DND-41 (cell line): Measurements from ENCODE around the gene OSBPL5.

Source experiments
- ATAC-seq: fragments of 200-7000 bp; cut with Tn5 transposase; 3 replicates; pipeline ENCODE4 v1.9.1; 2021; ENCODE audit warnings: low read depth; ENCODE audit not compliant: insufficient read depth
- DNase-seq: peaks from one replicate; pipeline ENCODE4 v3.0.0-alpha.2; 2020
- H2AFZ ChIP-seq: 2 replicates; pipeline ENCODE4 v1.6.0; 2012; ENCODE audit warnings: low read depth, low read length
- H3K27ac ChIP-seq: 2 replicates; pipeline ENCODE4 v1.5.1; 2012; ENCODE audit warnings: low read length, inconsistent platforms
- H3K27me3 ChIP-seq: fragments of 200-600 bp; sonication (generic); 2 replicates; pipeline ENCODE4 v1.6.0; 2012; ENCODE audit warnings: low read length, mild to moderate bottlenecking, inconsistent platforms; ENCODE audit not compliant: insufficient read depth, poor library complexity
- H3K36me3 ChIP-seq: 2 replicates; pipeline ENCODE4 v1.5.1; 2012; ENCODE audit warnings: low read length, inconsistent platforms; ENCODE audit not compliant: insufficient read depth
- H3K4me1 ChIP-seq: 2 replicates; pipeline ENCODE4 v1.5.1; 2012; ENCODE audit warnings: mild to moderate bottlenecking, low read length; ENCODE audit not compliant: insufficient read depth
- H3K4me2 ChIP-seq: 2 replicates; pipeline ENCODE4 v1.6.0; 2012; ENCODE audit warnings: mild to moderate bottlenecking, moderate library complexity, low read length, inconsistent platforms; ENCODE audit not compliant: insufficient read depth
- H3K4me3 ChIP-seq, 2 experiments: fragments of 200-600 bp in 1 of 2; shearing (Covaris generic) in 1 of 2; 2 replicates each; pipeline ENCODE4 v1.5.1; 2012 to 2016; ENCODE audit warnings: inconsistent platforms in 2 of 2, low read length in 2 of 2, mild to moderate bottlenecking in 2 of 2, low read depth in 1 of 2, moderate library complexity in 1 of 2
- H3K79me2 ChIP-seq: 2 replicates; pipeline ENCODE4 v1.6.0; 2012; ENCODE audit warnings: low read length, inconsistent platforms; ENCODE audit not compliant: insufficient read depth
- H3K9ac ChIP-seq: 2 replicates; pipeline ENCODE4 v1.6.0; 2012; ENCODE audit warnings: low read depth, mild to moderate bottlenecking, inconsistent platforms, low read length, moderate library complexity
- H3K9me3 ChIP-seq: 2 replicates; pipeline ENCODE4 v1.5.1; 2012; ENCODE audit warnings: low read length, moderate library complexity, mild to moderate bottlenecking, inconsistent platforms; ENCODE audit not compliant: insufficient read depth, severe bottlenecking
- H4K20me1 ChIP-seq: 2 replicates; pipeline ENCODE4 v1.6.0; 2012; ENCODE audit warnings: low read length; ENCODE audit not compliant: insufficient read depth
- CTCF ChIP-seq: IDR thresholded peaks from 2 replicates; pipeline ENCODE4 v1.5.1; 2012; ENCODE audit warnings: borderline replicate concordance, low read length, moderate library complexity, mild to moderate bottlenecking; ENCODE audit not compliant: poor library complexity, severe bottlenecking; ENCODE audit errors: extremely low read depth
- EZH2 ChIP-seq: IDR thresholded peaks from 3 replicates; pipeline ENCODE4 v1.6.1; 2012; ENCODE audit warnings: borderline replicate concordance, low read depth, mild to moderate bottlenecking, moderate library complexity, low read length, inconsistent platforms; ENCODE audit not compliant: severe bottlenecking

The OSBPL5 gene

GRCh38 chr11:3148255-3148989 lies 16.7 kb downstream of the OSBPL5 start:
- H3K9ac ChIP-seq = no peak overlapping the region
- H4K20me1 ChIP-seq = peaks cover 99% of the 10 kb centered on the region
- ATAC-seq = no peak

GRCh38 chr11:3147626-3148025 lies 17.5 kb downstream of the OSBPL5 start:
- no peak for TF ChIP-seq EZH2
- TF ChIP-seq CTCF = no peak
- no peak overlapping the region for H3K4me3 ChIP-seq
- H3K4me2 ChIP-seq = no peak overlapping the region
- peaks cover 80% of the 10 kb centered on the region for H3K36me3 ChIP-seq
- H3K27me3 ChIP-seq = no peaks in the 10 kb centered on the region
- no peak for DNase-seq
- peaks cover 96% of the 10 kb centered on the region for H4K20me1 ChIP-seq
- H3K27ac ChIP-seq = no peak overlapping the region
- H3K9me3 ChIP-seq = no peaks in the 10 kb centered on the region
- H2AFZ ChIP-seq = no peak overlapping the region
- no peak for ATAC-seq
- peaks cover 98% of the 10 kb centered on the region for H3K79me2 ChIP-seq
- no peaks in the 10 kb centered on the region for H3K4me1 ChIP-seq
- H3K9ac ChIP-seq = no peak overlapping the region

More at GRCh38 chr11:3148255-3148989, 16.7 kb downstream of the OSBPL5 start:
- no peak for DNase-seq
- TF ChIP-seq EZH2 (no peak), CTCF (no peak)
- H3K4me2 ChIP-seq = no peak overlapping the region
- peaks cover 100% of the 10 kb centered on the region for H3K79me2 ChIP-seq
- 0 out of 2 replicates have a peak overlapping the region, but pooled peaks have one; percentile 37 for H3K27ac ChIP-seq
- no peaks in the 10 kb centered on the region for H3K9me3 ChIP-seq
- H3K27me3 ChIP-seq = no peaks in the 10 kb centered on the region
- no peaks in the 10 kb centered on the region for H3K4me1 ChIP-seq
- peaks cover 83% of the 10 kb centered on the region for H3K36me3 ChIP-seq
- no peak overlapping the region for H2AFZ ChIP-seq
- H3K4me3 ChIP-seq = no peak overlapping the region

GRCh38 chr11:3147257-3147619 lies 17.9 kb downstream of the OSBPL5 start:
- H3K9ac ChIP-seq = no peak overlapping the region
- H2AFZ ChIP-seq = no peak overlapping the region
- no peak overlapping the region for H3K4me3 ChIP-seq
- H3K79me2 ChIP-seq = peaks cover 98% of the 10 kb centered on the region
- no peaks in the 10 kb centered on the region for H3K4me1 ChIP-seq
- no peaks in the 10 kb centered on the region for H3K27me3 ChIP-seq
- TF ChIP-seq EZH2 (no peak), CTCF (no peak)
- H4K20me1 ChIP-seq = peaks cover 96% of the 10 kb centered on the region
- H3K9me3 ChIP-seq = no peaks in the 10 kb centered on the region
- H3K36me3 ChIP-seq = peaks cover 80% of the 10 kb centered on the region
- DNase-seq = no peak
- H3K27ac ChIP-seq = no peak overlapping the region
- ATAC-seq = no peak
- no peak overlapping the region for H3K4me2 ChIP-seq
